CD8-positive, alpha-beta memory T cell (primary cell): ENCODE measurements around the gene PCED1B. TPM values are rescaled to one million over a fixed set of nuclear protein-coding genes. Genes with fewer than 3 reads are reported as not detected.

Experiments
- CTCF ChIA-PET: fragments of 350-600 bp; sonication (Branson Sonifier 250); formaldehyde crosslinking; loops from one replicate; lab custom pipeline; 2021; ENCODE audit warnings: antibody characterized with exemption; lab: Charles Lee
- POLR2A ChIA-PET: fragments of 350-600 bp; sonication (Branson Sonifier 250); formaldehyde crosslinking; loops from one replicate; lab custom pipeline; 2021; ENCODE audit warnings: antibody characterized with exemption; lab: Charles Lee
- DNase-seq, 5 donors: peaks; one replicate each; pipeline versions ENCODE4 v3.0.0 to v3.0.0-alpha.2; 2020 to 2022; ENCODE audit warnings: mixed read lengths in 1 of 5
- H3K27ac ChIP-seq: one replicate; pipeline ENCODE4 v1.7.0; 2013; ENCODE audit warnings: low read depth, mild to moderate bottlenecking, low read length, moderate library complexity
- H3K27me3 ChIP-seq: 2 replicates; pipeline ENCODE4 v1.7.0; 2013; ENCODE audit warnings: low read length, mild to moderate bottlenecking; ENCODE audit not compliant: insufficient read depth, poor library complexity, severe bottlenecking
- H3K36me3 ChIP-seq: 2 replicates; pipeline ENCODE4 v1.7.0; 2013; ENCODE audit warnings: mild to moderate bottlenecking, low read length, moderate library complexity; ENCODE audit not compliant: insufficient read depth
- H3K4me1 ChIP-seq: 2 replicates; pipeline ENCODE4 v1.7.0; 2013; ENCODE audit warnings: mild to moderate bottlenecking, low read length, moderate library complexity; ENCODE audit not compliant: insufficient read depth
- H3K4me3 ChIP-seq: 2 replicates; pipeline ENCODE4 v1.7.0; 2013; ENCODE audit warnings: mild to moderate bottlenecking, low read length
- H3K9me3 ChIP-seq: 2 replicates; pipeline ENCODE4 v1.7.0; 2013; ENCODE audit warnings: mild to moderate bottlenecking, low read length
- H3K27ac Mint-ChIP-seq, 8 donors: one replicate each; pipeline ENCODE4 v1.8.0; 2020 to 2021; ENCODE audit warnings: mixed read lengths in 8 of 8, mild to moderate bottlenecking in 6 of 8, inconsistent platforms in 3 of 8, moderate library complexity in 3 of 8
- H3K27me3 Mint-ChIP-seq, 2 donors: one replicate each; pipeline ENCODE4 v1.8.0; 2020 to 2021; ENCODE audit warnings: mixed read lengths in 2 of 2, mild to moderate bottlenecking in 1 of 2, moderate library complexity in 1 of 2
- H3K36me3 Mint-ChIP-seq, 3 donors: one replicate each; pipeline ENCODE4 v1.8.0; 2020 to 2021; ENCODE audit warnings: mixed read lengths in 3 of 3, inconsistent platforms in 1 of 3, mild to moderate bottlenecking in 1 of 3
- H3K4me1 Mint-ChIP-seq, 3 donors: one replicate each; pipeline ENCODE4 v1.8.0; 2020 to 2021; ENCODE audit warnings: mixed read lengths in 3 of 3, inconsistent platforms in 1 of 3, mild to moderate bottlenecking in 1 of 3
- H3K4me3 Mint-ChIP-seq, 7 donors: one replicate each; pipeline ENCODE4 v1.8.0; 2020 to 2021; ENCODE audit warnings: mixed read lengths in 7 of 7, mild to moderate bottlenecking in 6 of 7, moderate library complexity in 4 of 7, inconsistent platforms in 2 of 7
- H3K9me3 Mint-ChIP-seq, 5 donors: one replicate each; pipeline ENCODE4 v1.8.0; 2020 to 2022; ENCODE audit warnings: mixed read lengths in 5 of 5, mild to moderate bottlenecking in 3 of 5, moderate library complexity in 2 of 5, inconsistent platforms in 1 of 5
- polyA plus RNA-seq: library from polyadenylated mRNA; unstranded; fragments of 300-500 nt; fragmentation: Illumina TruSeq; gene quantifications from one replicate; pipeline ENCODE4 v1.2.3, GENCODE V29; 2021
- total RNA-seq, 2 experiments: library from RNA; stranded (reverse); gene quantifications; one replicate each; pipeline ENCODE4 v1.2.3, GENCODE V29; 2021

Gene PCED1B
- total and polyA plus RNA-seq, 3 experiments from 2014 or later = 52.8 to 73.3 (median 56.9) TPM

DNA sequence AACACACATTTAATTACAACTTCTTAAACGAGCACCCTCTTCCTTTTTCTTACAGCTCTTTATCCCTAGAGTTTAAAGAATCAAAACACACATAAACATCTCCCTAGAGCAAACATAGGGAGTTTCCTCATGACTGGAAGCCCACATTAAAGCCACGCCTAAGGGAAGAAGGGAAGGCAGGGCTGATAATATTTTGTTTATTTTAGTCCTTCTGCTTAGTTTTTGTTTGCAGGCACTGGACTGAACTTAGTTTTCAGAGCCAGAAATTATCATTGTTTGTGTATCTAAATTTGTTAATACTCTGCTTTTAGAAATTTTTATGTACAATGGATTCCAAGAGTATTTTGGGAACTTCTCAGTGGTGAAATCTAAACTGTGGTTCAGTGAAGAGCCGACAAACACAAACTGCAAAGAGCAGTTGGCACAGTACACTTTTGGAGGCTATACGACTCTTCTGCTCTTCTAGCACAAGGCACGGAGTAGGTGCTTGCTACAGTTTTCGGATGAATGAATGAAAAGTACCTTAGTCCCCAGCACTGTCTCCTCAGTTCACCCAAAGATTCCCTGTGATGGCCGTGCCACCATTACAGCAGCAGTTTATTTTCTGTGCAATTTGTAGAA, 18.0 kb downstream of the PCED1B start:
- H3K4me1 ChIP-seq = peaks cover 5% of the 10 kb centered on the region
- DNase-seq = no peak
- no peak overlapping the region for H3K4me3 Mint-ChIP-seq
- H3K27ac Mint-ChIP-seq = peak overlapping the region in 1 of 8 donors; percentile 15
- H3K36me3 ChIP-seq = no peaks in the 10 kb centered on the region
- H3K4me3 ChIP-seq = no peak overlapping the region
- peaks cover 27 to 37% (median 30%) of the 10 kb centered on the region in 3 donors for H3K4me1 Mint-ChIP-seq
- no peaks in the 10 kb centered on the region for H3K27me3 ChIP-seq
- H3K27ac ChIP-seq = no peak overlapping the region
- H3K9me3 ChIP-seq = no peaks in the 10 kb centered on the region
- no peaks in the 10 kb centered on the region for H3K9me3 Mint-ChIP-seq
- H3K36me3 Mint-ChIP-seq = peaks cover 4 to 7% (median 7%) of the 10 kb centered on the region in 3 donors
- ChIA-PET CTCF (no interaction called here), POLR2A (no interaction called here)
- H3K27me3 Mint-ChIP-seq = no peaks in the 10 kb centered on the region

DNA sequence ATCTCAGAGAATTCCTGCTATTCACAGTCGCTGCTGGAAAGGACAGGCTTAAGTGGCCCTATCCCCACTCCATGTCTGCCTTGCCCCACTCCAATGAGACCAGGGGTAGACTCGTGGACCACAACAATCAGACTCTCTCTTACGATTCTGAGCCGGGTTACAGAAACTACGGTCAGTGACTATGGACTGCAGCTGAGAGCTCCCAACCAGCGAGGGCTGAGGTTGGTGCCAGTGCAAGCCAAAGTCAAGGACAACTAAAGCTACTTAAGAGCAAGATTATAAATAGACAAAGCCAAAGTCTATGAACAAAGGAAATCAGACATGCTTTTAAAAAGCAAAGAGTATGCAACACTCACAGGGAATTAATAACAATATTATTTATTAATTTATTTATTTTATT, 18.7 kb downstream of the PCED1B start:
- H3K27me3 Mint-ChIP-seq = no peaks in the 10 kb centered on the region
- H3K36me3 Mint-ChIP-seq = peaks cover 4 to 9% (median 6%) of the 10 kb centered on the region in 3 donors
- no peaks in the 10 kb centered on the region for H3K9me3 Mint-ChIP-seq
- CTCF ChIA-PET = no interaction called here
- peaks cover 5% of the 10 kb centered on the region for H3K4me1 ChIP-seq
- no peak overlapping the region for H3K4me3 Mint-ChIP-seq
- H3K4me1 Mint-ChIP-seq = peaks cover 25 to 31% (median 26%) of the 10 kb centered on the region in 3 donors
- H3K27ac Mint-ChIP-seq = peak overlapping the region in 1 of 8 donors; percentile 19
- no peak overlapping the region for H3K27ac ChIP-seq
- no peak overlapping the region for H3K4me3 ChIP-seq
- no peaks in the 10 kb centered on the region for H3K9me3 ChIP-seq
- POLR2A ChIA-PET = no interaction called here
- DNase-seq = no peak
- no peaks in the 10 kb centered on the region for H3K27me3 ChIP-seq
- no peaks in the 10 kb centered on the region for H3K36me3 ChIP-seq

DNA sequence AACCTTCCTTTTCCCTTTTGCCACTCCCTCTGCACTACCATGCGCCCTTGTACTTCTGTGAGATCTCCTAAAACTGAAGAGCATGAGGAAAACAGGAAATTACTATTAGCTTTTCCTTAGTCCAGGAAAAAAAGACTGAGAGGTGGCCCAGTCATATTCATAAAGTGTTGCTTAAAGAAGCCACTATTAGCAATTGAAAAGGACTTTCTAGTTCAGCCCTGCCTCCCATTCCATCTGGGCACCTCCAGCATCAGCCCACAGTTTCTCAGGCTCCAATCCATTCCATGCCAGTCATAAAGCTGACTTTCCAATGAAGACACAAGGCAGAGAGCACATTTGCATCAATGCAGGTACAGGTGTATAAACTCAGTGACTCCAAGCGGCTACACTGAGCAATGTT, 20.2 kb downstream of the PCED1B start:
- Histone ChIP-seq H3K4me1 (peaks cover 5% of the 10 kb centered on the region), H3K36me3 (no peaks in the 10 kb centered on the region), H3K9me3 (no peaks in the 10 kb centered on the region), H3K4me3 (no peak overlapping the region), H3K27me3 (no peaks in the 10 kb centered on the region), H3K27ac (no peak overlapping the region)
- peaks cover 4 to 19% (median 10%) of the 10 kb centered on the region in 3 donors for H3K36me3 Mint-ChIP-seq
- H3K27ac Mint-ChIP-seq = peak overlapping the region in 2 of 8 donors; percentile 6 to 49
- no peaks in the 10 kb centered on the region for H3K27me3 Mint-ChIP-seq
- CTCF ChIA-PET = no interaction called here
- H3K4me3 Mint-ChIP-seq = no peak overlapping the region
- peaks cover 10 to 16% (median 14%) of the 10 kb centered on the region in 3 donors for H3K4me1 Mint-ChIP-seq
- POLR2A ChIA-PET = no interaction called here
- H3K9me3 Mint-ChIP-seq = no peaks in the 10 kb centered on the region
- no peak for DNase-seq

DNA sequence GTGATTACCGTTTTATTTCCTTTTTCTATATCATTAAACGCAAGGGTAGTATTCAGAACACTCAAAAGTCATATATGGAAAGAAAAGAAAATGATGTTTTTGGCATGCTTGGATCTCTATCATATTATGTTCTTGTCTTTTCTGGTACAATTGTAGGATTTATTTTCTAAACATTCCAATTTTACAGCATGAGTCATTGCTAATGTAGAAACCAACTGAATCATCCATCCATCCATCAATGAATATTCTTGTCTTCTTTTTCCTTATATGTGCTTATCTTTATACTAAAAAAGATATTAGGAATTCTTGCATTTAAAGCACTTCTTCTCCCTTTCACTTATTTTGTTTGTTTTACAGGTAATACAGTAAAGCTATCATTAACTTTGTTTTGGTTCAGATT, 20.7 kb downstream of the PCED1B start:
- no peaks in the 10 kb centered on the region for H3K27me3 Mint-ChIP-seq
- CTCF ChIA-PET = no interaction called here
- H3K9me3 ChIP-seq = no peaks in the 10 kb centered on the region
- H3K4me1 ChIP-seq = peaks cover 3% of the 10 kb centered on the region
- H3K4me1 Mint-ChIP-seq = peaks cover 5 to 11% (median 9%) of the 10 kb centered on the region in 3 donors
- DNase-seq = no peak
- H3K36me3 ChIP-seq = no peaks in the 10 kb centered on the region
- peaks cover 3 to 24% (median 11%) of the 10 kb centered on the region in 3 donors for H3K36me3 Mint-ChIP-seq
- no peak overlapping the region for H3K27ac Mint-ChIP-seq
- H3K9me3 Mint-ChIP-seq = no peaks in the 10 kb centered on the region
- H3K4me3 Mint-ChIP-seq = no peak overlapping the region
- POLR2A ChIA-PET = no interaction called here
- no peaks in the 10 kb centered on the region for H3K27me3 ChIP-seq
- no peak overlapping the region for H3K4me3 ChIP-seq
- no peak overlapping the region for H3K27ac ChIP-seq

DNA sequence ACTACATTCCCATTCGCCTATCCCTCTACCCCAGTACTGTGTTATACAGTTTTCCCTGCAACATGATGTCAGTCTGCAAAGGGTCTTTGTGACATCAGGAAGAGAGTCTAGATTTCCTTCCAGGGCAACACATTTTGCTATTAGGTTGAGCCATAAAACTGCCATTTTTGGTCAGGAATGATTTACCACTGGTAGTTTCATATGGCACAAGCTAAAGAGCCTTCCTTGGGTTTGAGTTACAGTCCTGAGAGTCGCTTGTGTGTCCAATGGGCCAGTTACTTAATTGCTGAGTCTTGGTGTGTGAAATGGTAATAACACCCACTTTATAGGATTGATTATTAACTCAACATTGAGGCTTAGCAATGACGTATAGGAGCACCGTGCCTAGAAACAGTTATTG, 23.0 kb downstream of the PCED1B start:
- CTCF ChIA-PET = no interaction called here
- no peak overlapping the region for H3K4me3 Mint-ChIP-seq

DNA sequence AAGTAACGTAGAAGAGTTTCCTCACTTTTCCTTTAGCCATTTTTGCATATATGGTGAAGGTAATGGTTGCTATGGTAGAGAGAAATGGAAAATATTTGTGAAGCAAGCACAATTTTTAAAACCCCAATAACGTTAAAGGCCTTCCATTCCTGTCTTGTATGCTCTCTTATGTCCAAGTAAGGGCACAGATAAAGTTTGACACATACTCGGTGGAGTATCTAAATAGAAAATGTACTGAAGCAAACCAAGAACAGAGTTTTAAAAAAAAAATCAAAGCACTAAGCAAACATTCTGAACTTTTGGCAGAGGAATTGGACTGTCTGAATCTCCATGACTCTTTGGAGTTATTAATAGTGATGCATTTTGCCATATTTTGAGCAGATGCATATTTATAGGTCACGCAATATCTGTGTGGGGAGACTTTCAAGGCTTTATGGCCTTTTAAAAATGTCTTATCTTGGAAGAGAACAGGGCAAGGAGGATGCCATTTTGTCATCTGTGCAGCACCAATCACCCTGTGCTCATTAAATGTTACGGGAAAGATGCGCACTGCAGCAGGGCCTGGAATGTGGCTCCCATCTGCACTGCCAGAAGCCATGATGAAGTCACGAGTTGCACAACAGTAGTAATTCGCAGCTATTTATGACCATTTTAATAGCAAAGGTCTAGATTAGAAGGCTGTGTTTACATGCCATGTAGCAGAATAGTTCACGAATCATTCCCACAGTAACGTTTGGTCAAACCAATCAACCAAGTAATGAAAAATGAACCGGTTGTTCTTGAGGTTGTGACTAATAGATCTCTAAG, 23.6 kb downstream of the PCED1B start:
- Histone ChIP-seq H3K27ac (no peak overlapping the region), H3K4me1 (no peaks in the 10 kb centered on the region), H3K4me3 (no peak overlapping the region), H3K9me3 (no peaks in the 10 kb centered on the region), H3K36me3 (no peaks in the 10 kb centered on the region), H3K27me3 (no peaks in the 10 kb centered on the region)
- CTCF ChIA-PET = no interaction called here
- H3K4me3 Mint-ChIP-seq = no peak overlapping the region
- peaks cover 0 to 3% (median 0%) of the 10 kb centered on the region in 3 donors for H3K4me1 Mint-ChIP-seq
- POLR2A ChIA-PET = no interaction called here
- no peaks in the 10 kb centered on the region for H3K9me3 Mint-ChIP-seq
- H3K36me3 Mint-ChIP-seq = peaks cover 9 to 45% (median 22%) of the 10 kb centered on the region in 3 donors
- no peak for DNase-seq
- no peak overlapping the region for H3K27ac Mint-ChIP-seq
- H3K27me3 Mint-ChIP-seq = no peaks in the 10 kb centered on the region

More for the DNA sequence above, 23.0 kb downstream of the PCED1B start:
- Histone ChIP-seq H3K27ac (no peak overlapping the region), H3K36me3 (no peaks in the 10 kb centered on the region), H3K27me3 (no peaks in the 10 kb centered on the region), H3K4me3 (no peak overlapping the region), H3K9me3 (no peaks in the 10 kb centered on the region), H3K4me1 (no peaks in the 10 kb centered on the region)
- Mint-ChIP-seq H3K27me3 (no peaks in the 10 kb centered on the region), H3K4me1 (peaks cover 0 to 3% (median 0%) of the 10 kb centered on the region in 3 donors), H3K36me3 (peaks cover 8 to 42% (median 22%) of the 10 kb centered on the region in 3 donors), H3K27ac (no peak overlapping the region), H3K9me3 (no peaks in the 10 kb centered on the region)
- DNase-seq = no peak
- POLR2A ChIA-PET = no interaction called here

DNA sequence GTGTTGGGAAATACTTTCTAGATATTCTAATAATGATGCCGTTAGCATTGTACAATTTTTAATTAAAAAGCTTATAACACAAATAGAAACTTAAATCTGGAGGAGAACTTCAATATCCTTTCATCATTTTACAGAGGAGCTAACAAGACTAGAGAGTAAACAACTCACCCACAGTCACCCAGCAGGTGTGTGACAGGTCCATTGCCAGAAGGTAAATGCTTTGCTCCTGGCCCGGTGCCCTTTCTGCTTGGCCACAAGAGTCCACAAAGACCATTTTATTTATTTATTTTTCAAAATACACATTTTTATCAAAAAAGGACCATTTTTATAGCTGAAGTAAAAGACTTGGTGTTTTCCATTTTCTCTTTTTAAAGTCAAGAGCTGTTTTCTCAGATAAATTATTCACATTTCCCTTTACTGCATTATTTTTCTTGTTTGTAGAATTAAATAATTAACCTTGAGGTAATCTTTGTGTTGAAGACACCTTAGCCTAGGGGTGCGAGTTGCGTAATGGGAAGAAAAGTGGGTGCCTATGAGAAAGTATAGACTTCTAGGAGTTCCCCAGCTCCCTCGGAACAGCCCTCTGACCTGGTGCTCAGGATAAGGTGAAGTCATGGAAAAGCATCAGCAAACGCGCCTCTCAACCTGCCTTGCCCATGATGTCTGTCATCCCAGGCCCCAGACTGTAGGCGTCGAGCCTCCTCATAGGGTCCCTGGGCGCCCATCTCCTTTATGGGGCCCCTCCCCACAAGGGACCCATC, 26.7 kb downstream of the PCED1B start:
- Mint-ChIP-seq H3K36me3 (peaks cover 23 to 59% (median 24%) of the 10 kb centered on the region in 3 donors), H3K9me3 (no peaks in the 10 kb centered on the region), H3K27ac (no peak overlapping the region), H3K27me3 (no peaks in the 10 kb centered on the region), H3K4me1 (peaks cover 17 to 28% (median 17%) of the 10 kb centered on the region in 3 donors), H3K4me3 (no peak overlapping the region)
- POLR2A ChIA-PET = no interaction called here
- Histone ChIP-seq H3K36me3 (no peaks in the 10 kb centered on the region), H3K4me1 (peaks cover 9% of the 10 kb centered on the region), H3K4me3 (no peak overlapping the region), H3K9me3 (no peaks in the 10 kb centered on the region), H3K27ac (no peak overlapping the region), H3K27me3 (no peaks in the 10 kb centered on the region)
- DNase-seq = no peak
- CTCF ChIA-PET = no interaction called here

DNA sequence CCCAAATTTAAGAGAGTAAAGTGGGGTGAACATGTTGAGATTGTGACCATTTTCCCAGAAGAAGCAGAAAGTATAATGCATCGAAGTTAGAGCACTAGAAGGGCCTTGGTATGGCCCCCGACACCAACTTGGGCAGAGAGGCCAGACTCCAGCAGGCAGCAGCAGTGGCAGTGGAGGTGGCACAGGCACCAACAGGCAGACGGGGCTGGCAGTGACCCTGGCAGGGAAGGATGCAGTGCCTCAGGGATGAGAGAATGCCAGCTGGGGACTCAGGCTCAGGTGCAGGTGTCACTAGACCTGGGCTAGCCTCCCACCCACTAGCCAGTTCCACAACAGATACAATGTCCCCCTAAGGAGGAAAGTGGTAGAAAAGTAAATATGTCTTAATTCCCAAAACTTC, 28.0 kb downstream of the PCED1B start:
- Mint-ChIP-seq H3K27me3 (no peaks in the 10 kb centered on the region), H3K9me3 (no peaks in the 10 kb centered on the region), H3K27ac (peak overlapping the region in 1 of 8 donors; percentile 39), H3K4me1 (peaks cover 26 to 41% (median 31%) of the 10 kb centered on the region in 3 donors), H3K36me3 (peaks cover 23 to 62% (median 24%) of the 10 kb centered on the region in 3 donors), H3K4me3 (no peak overlapping the region)
- Histone ChIP-seq H3K27ac (no peak overlapping the region), H3K36me3 (no peaks in the 10 kb centered on the region), H3K4me3 (no peak overlapping the region), H3K4me1 (peaks cover 18% of the 10 kb centered on the region), H3K27me3 (no peaks in the 10 kb centered on the region), H3K9me3 (no peaks in the 10 kb centered on the region)
- DNase-seq = no peak
- POLR2A ChIA-PET = no interaction called here
- CTCF ChIA-PET = no interaction called here
